ENCODE results near the gene NPHP4. TPM values are rescaled to one million over a fixed set of nuclear protein-coding genes. Genes with fewer than 3 reads are reported as not detected.

The NPHP4 gene
- total and polyA plus RNA-seq, 7 donors: 1.3 to 2.8 (median 1.8) TPM

- ATAC-seq (no peak), DNase-seq (peak in 1 of 2 donors; percentile 2)
- Histone ChIP-seq H3K9me3 (no peaks in the 10 kb centered on the region), H3K4me3 (no peak overlapping the region), H3K27me3 (ENCODE audit: insufficient read depth in 3 of 3, low read length in 2 of 3) (no peaks in the 10 kb centered on the region), H3K4me1 (no peaks in the 10 kb centered on the region), H3K27ac (no peak overlapping the region), H3K36me3 (ENCODE audit: insufficient read depth in 1 of 2, low read depth in 1 of 2) (peaks cover 0 to 30% of the 10 kb centered on the region in 2 donors)
- intact Hi-C loops (cut with DNase I): no loop called here
- WGBS, 3 donors: 95 to 96% (median 95%) methylated on average over 9 of the region's 9 CpGs
- TF ChIP-seq CTCF (IDR thresholded peaks at IDR 0.05): no peak
Observed at GRCh38 chr1:5959667-5960230, 32.5 kb downstream of the NPHP4 start.

GRCh38 chr1:5959087-5959486 is 33.1 kb downstream of the NPHP4 start:
- intact Hi-C loops (cut with DNase I): no loop called here
- H3K9me3 ChIP-seq: no peaks in the 10 kb centered on the region
- TF ChIP-seq CTCF (IDR thresholded peaks at IDR 0.05): no peak
- H3K4me1 ChIP-seq: no peaks in the 10 kb centered on the region
- no peak overlapping the region for H3K4me3 ChIP-seq
- peaks cover 0 to 32% of the 10 kb centered on the region in 2 donors for H3K36me3 ChIP-seq (ENCODE audit: insufficient read depth in 1 of 2, low read depth in 1 of 2)
- H3K27me3 ChIP-seq (ENCODE audit: insufficient read depth in 3 of 3, low read length in 2 of 3): no peaks in the 10 kb centered on the region
- no peak for ATAC-seq
- 81 to 88% (median 82%) methylated on average over 13 of the region's 13 CpGs for WGBS, 3 donors
- DNase-seq: no peak
- no peak overlapping the region for H3K27ac ChIP-seq

GRCh38 chr1:5956022-5956830 is 36.0 kb downstream of the NPHP4 start:
- WGBS, 3 donors: 89 to 93% (median 91%) methylated on average over 10 of the region's 10 CpGs
- intact Hi-C loops (cut with DNase I): no loop called here
- ATAC-seq (no peak), DNase-seq (peak in 1 of 2 donors; percentile 4)
- no peak overlapping the region for H3K27ac ChIP-seq
- no peak for TF ChIP-seq CTCF (IDR thresholded peaks at IDR 0.05)
- peaks cover 0 to 26% of the 10 kb centered on the region in 2 donors for H3K36me3 ChIP-seq (ENCODE audit: insufficient read depth in 1 of 2, low read depth in 1 of 2)
- H3K4me3 ChIP-seq: no peak overlapping the region
- no peaks in the 10 kb centered on the region for H3K27me3 ChIP-seq (ENCODE audit: insufficient read depth in 3 of 3, low read length in 2 of 3)
- H3K9me3 ChIP-seq: no peaks in the 10 kb centered on the region
- no peaks in the 10 kb centered on the region for H3K4me1 ChIP-seq

- H3K4me3 ChIP-seq: no peak overlapping the region
- no peak for ATAC-seq
Observed at GRCh38 chr1:5955479-5955977, 36.7 kb downstream of the NPHP4 start.

More at GRCh38 chr1:5955479-5955977, 36.7 kb downstream of the NPHP4 start:
- intact Hi-C loops (cut with DNase I): no loop called here
- no peak for TF ChIP-seq CTCF (IDR thresholded peaks at IDR 0.05)
- no peaks in the 10 kb centered on the region for H3K27me3 ChIP-seq (ENCODE audit: insufficient read depth in 3 of 3, low read length in 2 of 3)
- no peaks in the 10 kb centered on the region for H3K4me1 ChIP-seq
- no peak overlapping the region for H3K27ac ChIP-seq
- peaks cover 0 to 20% of the 10 kb centered on the region in 2 donors for H3K36me3 ChIP-seq (ENCODE audit: insufficient read depth in 1 of 2, low read depth in 1 of 2)
- DNase-seq: no peak
- no peaks in the 10 kb centered on the region for H3K9me3 ChIP-seq
- WGBS, 3 donors: 96% methylated on average over 10 of the region's 10 CpGs
